HG02571 (cell line): ENCODE data around the gene PTPN6.
A peak's percentile ranks its signal among the peaks of the same experiment; 100 is the strongest.

ENCODE experiments used
- ATAC-seq: cut with Tn5 transposase; IDR thresholded peaks from one replicate; pipeline ENCODE4 v1.9.1; 2021; ENCODE audit warnings: mild to moderate bottlenecking, moderate library complexity; ENCODE audit not compliant: unreplicated experiment

PTPN6 gene

DNA sequence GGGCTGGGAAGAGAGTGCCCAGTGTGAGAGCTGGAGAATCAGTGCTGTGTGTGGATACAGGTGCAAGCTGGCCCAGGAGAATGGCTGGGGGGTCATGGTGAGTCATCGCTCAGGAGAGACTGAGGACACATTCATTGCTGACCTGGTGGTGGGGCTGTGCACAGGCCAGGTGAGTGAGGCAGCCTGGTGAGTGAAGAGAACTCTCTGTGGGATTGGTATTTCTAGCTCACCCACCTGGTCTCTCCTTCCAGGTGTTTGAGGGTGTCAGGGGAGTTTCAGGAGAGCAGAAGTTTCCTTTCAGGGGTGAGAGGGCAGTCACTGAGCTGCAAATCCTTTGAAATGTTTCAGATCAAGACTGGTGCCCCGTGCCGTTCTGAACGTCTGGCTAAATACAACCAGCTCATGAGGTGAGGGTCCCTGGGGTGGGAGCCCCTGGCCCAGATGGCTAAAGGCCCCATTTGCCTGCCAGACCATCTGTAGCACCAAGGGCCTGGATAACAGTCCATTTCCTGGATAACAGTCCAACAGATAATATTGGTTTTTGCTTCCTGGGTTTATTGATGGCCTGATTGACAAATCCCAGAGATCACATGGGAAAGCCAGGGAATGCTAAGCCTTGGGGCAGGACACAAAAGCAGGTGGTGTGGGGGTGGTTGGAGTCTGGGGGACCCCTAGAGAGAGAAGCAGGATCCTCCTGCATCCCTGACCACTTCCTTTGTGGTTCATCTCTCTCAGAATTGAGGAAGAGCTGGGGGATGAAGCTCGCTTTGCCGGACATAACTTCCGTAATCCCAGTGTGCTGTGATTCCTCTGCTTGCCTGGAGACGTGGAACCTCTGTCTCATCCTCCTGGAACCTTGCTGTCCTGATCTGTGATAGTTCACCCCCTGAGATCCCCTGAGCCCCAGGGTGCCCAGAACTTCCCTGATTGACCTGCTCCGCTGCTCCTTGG lies 28.9 kb upstream of the PTPN6 start:
- no peak for ATAC-seq

DNA sequence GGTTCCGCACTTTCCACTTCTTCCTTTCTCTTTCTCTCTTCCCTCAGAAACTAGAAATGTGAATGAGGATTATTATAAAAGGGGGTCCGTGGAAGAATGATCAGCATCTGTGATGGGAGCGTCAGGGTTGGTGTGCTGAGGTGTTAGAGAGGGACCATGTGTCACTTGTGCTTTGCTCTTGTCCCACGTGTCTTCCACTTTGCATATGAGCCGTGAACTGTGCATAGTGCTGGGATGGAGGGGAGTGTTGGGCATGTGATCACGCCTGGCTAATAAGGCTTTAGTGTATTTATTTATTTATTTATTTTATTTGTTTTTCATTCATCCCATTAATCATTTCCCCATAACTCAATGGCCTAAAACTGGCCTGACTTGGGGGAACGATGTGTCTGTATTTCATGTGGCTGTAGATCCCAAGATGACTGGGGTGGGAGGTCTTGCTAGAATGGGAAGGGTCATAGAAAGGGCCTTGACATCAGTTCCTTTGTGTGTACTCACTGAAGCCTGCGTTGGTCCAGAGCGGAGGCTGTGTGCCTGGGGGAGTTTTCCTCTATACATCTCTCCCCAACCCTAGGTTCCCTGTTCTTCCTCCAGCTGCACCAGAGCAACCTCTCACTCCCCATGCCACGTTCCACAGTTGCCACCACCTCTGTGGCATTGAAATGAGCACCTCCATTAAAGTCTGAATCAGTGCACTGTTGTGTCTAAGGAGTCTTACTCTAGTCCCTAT lies 28.0 kb upstream of the PTPN6 start:
- ATAC-seq, result no peak

- ATAC-seq, result no peak
Measured at GRCh38 chr12:6923851-6924250, 27.3 kb upstream of the PTPN6 start.

- ATAC-seq, result no peak
Measured at GRCh38 chr12:6925239-6925539, 26.0 kb upstream of the PTPN6 start.

DNA sequence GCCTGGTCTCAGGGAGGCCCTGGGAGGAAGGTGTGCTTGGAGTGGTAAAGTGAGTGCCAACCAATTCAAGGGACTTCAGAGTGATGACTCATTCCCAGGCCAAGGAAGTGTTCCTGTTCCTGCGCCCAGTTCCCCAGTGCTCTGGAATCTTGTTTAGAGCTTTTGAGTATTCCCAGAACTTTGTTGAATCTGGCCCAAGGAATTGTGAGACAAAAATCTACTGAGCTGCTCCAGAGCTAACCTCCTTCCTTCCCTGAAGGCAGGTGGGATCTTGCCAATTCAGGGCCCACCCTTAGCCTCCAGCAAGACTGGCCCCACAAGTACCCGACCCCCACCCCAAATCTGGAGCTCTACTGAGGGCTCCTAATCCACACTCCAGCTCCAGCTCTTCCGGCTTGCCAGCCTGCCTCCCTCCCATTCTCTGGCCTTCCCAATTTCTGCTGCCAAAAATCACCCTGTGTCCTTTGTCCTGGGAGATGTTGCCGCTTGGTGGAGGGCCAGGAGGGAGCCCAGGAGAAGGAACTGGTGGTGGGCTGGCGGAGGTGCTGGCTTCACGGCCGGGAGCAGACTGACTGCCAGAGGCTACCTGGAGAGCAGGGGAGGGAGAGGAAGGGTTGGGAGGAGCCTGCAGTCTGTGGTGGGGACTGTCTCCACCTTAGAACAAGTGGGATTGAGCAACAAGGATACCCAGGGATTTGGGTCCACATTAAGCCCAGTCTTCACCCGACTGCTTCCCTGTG lies 25.4 kb upstream of the PTPN6 start:
- no peak for ATAC-seq

- no peak for ATAC-seq
Measured at GRCh38 chr12:6927379-6928021, 23.7 kb upstream of the PTPN6 start, which contains the start of gene ATN1. Gene ATN1 (plus strand): TSS chr12:6927959. CDS start chr12:6934002, 6,043 bp downstream.

- ATAC-seq, result no peak
Measured at GRCh38 chr12:6928022-6928702, 23.0 kb upstream of the PTPN6 start.

DNA sequence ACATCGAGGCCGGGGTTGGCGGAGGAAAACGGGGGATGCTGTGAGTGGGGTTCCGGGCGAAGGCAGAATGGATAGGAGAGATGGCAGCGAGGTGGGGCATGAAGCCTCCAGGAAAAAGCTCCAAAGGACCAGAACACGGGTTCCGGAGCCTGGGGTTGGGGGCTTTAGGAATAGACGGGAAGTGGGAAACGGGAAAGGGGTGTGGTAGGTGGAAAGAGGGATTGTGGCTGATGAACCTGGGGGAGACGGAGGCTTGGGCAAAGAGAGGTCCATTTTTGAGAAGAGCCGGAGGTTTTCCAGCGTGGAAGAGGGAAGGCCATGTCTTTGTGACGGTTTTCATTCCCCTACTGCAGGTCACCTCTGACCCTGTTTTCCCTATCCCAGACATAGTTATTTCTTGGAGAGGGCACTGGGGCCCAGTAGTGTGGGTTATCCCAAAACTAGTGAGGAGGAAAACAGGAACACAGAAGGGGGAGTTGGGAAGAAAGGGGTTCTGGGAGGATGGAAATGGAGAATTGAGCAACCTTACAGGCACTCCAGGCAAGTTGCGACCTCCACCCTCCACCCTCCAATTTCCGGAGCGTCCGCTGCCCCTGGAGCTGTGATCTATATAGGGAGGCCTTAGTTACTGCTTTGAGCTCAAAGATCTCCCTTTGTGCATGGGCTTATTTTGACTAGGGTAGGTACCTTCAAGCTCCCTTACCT lies 22.3 kb upstream of the PTPN6 start:
- ATAC-seq, result no peak

GRCh38 chr12:6929466-6930452 lies 21.4 kb upstream of the PTPN6 start:
- ATAC-seq, result no peak

DNA sequence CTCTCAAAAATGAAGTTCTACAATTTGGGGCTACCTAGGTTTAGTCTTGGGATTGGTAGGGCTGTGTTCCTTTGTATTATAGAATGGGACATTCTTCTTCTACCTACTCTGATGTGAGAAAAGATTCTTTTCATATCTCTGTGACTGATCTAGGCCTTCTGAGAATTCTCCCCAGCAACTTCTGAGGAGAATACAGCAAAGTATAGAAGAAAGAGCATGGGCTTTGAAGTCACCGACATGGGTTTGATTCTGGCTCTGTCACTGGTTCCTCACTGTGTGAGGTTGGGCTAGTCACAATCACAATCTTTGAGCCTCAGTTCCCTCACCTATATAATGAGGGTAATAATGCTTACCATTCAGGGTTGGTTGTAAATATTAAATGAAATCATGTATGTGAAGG lies 18.4 kb upstream of the PTPN6 start:
- no peak for ATAC-seq

- no peak for ATAC-seq
Measured at GRCh38 chr12:6934110-6934509, 17.0 kb upstream of the PTPN6 start.

- ATAC-seq, result no peak
Measured at GRCh38 chr12:6935371-6936193, 15.6 kb upstream of the PTPN6 start.

DNA sequence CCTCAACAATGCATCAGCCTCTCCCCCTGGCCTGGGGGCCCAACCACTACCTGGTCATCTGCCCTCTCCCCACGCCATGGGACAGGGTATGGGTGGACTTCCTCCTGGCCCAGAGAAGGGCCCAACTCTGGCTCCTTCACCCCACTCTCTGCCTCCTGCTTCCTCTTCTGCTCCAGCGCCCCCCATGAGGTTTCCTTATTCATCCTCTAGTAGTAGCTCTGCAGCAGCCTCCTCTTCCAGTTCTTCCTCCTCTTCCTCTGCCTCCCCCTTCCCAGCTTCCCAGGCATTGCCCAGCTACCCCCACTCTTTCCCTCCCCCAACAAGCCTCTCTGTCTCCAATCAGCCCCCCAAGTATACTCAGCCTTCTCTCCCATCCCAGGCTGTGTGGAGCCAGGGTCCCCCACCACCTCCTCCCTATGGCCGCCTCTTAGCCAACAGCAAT lies 14.9 kb upstream of the PTPN6 start:
- ATAC-seq, result no peak

DNA sequence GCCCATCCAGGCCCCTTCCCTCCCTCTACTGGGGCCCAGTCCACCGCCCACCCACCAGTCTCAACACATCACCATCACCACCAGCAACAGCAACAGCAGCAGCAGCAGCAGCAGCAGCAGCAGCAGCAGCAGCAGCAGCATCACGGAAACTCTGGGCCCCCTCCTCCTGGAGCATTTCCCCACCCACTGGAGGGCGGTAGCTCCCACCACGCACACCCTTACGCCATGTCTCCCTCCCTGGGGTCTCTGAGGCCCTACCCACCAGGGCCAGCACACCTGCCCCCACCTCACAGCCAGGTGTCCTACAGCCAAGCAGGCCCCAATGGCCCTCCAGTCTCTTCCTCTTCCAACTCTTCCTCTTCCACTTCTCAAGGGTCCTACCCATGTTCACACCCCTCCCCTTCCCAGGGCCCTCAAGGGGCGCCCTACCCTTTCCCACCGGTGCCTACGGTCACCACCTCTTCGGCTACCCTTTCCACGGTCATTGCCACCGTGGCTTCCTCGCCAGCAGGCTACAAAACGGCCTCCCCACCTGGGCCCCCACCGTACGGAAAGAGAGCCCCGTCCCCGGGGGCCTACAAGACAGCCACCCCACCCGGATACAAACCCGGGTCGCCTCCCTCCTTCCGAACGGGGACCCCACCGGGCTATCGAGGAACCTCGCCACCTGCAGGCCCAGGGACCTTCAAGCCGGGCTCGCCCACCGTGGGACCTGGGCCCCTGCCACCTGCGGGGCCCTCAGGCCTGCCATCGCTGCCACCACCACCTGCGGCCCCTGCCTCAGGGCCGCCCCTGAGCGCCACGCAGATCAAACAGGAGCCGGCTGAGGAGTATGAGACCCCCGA lies 14.3 kb upstream of the PTPN6 start:
- no peak for ATAC-seq

DNA sequence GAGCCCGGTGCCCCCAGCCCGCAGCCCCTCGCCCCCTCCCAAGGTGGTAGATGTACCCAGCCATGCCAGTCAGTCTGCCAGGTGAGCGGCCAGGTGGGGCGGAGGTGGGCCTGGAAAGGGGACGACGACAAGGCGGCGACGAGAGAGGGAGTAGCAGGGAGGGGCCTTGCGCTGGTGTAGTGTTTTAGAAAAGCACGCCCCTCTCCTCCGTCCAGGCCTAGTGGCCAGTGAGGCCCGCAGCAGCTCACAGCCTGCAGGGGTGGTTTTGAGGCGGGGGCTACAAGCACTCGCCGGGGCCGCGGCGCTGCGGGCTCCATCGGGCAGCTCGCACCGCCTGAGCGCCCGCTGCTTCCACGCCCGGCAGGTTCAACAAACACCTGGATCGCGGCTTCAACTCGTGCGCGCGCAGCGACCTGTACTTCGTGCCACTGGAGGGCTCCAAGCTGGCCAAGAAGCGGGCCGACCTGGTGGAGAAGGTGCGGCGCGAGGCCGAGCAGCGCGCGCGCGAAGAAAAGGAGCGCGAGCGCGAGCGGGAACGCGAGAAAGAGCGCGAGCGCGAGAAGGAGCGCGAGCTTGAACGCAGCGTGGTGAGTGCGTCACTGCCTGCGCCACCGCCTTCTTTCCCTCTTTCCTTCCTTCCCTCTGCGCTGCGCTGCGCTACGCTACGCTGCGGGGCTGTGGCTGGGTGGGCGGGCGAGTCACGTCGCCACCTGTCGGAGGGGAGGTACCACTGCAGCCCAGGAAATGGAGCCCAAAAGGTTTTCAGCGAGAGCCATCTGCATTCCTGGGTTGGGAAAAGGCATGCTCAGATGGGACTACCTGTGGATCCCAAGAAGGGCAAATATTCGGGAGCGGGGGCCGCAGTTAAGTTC lies 13.4 kb upstream of the PTPN6 start:
- peak; percentile 85 for ATAC-seq
